GM21529 (cell line): ENCODE data around the gene EIF5AL1.
"Not testable (repeated sequence)": the region's sequence is repeated elsewhere in the genome, so short reads cannot be mapped to it uniquely, and the experiment has no call there.

Source experiments
- ATAC-seq: cut with Tn5 transposase; IDR thresholded peaks from one replicate; pipeline ENCODE4 v1.9.1; 2021; ENCODE audit not compliant: unreplicated experiment

Gene EIF5AL1

DNA sequence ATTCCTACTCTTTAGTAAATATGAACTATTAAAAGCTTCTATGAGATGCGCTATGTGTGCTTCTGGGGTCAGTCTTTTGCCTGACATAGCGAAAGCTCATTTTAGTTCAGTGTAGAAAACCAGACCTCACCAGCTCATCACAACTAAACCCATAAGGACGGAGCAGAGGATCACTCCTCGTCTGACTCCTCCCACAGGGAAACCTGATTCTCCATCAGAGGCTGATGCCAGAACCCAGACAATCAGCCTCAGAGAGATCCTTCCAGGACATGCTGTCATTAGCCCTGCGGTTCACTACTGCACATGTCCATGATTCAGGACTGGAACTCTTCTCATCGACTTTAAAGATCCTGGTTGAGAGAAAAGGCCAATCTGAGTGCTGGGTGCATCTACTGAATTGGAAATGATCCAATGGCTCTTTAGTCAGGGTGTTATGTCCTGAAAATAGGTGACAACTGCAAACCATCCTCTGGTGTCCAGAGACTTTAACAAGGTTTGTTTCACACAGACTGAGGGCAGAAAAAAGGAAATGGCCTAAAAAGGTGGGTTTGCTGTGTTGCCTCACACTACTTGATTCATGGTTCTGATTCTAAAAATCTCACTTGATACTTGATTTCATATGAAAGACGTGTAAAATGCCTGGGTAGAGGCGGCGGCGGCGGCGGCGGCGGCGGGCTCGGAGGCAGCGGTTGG is at the start of gene EIF5AL1:
EIF5AL1 (plus strand) TSS at position 643 of the 693 bp plus-strand sequence. CDS start 117 bp downstream, outside the sequence.
- ATAC-seq = not testable (repeated sequence)

DNA sequence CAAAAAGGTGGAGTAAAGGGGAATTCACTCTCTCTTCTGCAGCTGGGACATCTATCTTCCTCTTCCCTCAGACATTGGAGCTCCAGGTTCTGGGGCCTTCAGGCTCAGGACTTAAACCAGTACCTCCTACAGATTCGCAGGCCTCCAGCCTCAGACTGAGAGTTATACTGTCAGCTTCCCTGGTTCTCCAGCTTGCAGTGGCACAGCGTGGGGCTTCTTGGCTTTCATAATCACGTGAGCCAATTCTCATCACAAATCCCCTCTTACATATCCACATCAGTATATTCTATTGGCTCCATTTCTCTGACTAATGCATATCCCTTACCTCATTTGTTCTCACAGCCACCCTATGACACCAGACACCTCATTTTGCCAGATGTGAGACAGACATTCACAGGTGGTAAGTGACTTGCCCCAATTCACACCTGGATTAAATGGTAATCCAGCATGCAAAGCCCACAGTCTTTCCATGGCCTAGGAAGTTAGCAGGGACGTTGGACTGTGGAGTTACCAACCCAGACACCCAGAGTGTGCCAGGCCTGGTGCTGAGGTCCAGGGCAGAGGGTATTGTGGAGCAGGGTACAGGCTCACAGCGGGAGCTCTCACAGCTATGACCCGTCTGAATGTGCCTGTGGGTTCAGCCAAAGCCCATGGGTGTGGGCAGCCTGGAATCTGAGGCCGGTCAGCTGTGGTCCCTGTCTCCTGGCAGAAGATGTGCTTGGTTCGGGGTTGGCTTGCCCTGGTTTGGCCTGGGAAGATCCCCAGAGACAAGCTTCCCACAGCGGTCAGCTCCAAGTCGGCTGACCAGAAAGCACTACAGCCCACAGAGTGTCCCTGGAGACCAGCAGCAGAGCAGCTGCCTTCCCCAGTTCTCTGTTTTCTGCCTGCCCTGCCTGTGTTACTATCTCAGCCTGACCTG is 48.5 kb upstream of the EIF5AL1 start:
- ATAC-seq = no peak

DNA sequence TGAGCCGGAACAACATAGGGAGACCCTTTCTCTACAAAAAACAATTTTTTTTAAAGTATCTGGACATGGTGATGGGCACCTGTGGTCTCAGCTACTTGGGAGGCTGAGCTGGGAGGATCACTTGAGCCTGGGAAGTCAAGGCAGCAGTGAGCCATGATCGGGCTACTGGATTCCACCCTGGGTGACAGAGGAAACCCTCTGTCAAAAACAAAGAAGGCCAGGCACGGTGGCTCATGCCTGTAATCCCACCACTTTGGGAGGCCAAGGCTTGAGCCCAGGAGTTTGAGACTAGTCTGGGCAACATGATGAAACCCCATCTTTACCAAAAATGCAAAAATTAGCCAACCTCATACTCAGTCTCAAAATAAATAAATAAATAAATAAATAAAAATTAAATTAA is 47.0 kb upstream of the EIF5AL1 start:
- no peak for ATAC-seq

DNA sequence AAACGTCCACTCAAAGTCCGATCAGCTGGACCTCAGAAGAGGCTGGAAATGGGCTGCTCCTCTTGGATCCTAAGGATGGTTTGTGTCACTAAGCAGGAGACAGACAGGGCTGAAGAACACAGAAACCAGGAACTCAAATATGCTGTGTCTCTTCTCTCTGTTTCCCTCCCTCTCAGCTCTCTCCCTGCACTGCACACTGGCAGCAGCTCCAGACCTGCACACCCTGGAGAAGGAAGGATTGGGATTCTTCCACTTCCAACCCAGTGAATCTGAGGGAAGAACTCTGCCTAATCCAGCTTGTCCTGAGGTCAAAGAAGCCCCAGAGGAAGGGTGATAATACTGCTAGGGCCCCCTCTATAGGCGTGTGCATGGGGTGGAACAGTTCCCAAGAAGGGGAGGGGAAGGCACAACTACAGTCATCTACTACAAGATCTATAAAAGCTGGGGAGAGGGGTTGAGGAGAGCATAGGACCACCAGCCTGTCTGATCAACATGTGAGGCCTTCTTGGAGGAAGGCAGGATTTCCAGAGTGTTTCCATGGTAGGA is 44.2 kb upstream of the EIF5AL1 start:
- ATAC-seq = no peak

DNA sequence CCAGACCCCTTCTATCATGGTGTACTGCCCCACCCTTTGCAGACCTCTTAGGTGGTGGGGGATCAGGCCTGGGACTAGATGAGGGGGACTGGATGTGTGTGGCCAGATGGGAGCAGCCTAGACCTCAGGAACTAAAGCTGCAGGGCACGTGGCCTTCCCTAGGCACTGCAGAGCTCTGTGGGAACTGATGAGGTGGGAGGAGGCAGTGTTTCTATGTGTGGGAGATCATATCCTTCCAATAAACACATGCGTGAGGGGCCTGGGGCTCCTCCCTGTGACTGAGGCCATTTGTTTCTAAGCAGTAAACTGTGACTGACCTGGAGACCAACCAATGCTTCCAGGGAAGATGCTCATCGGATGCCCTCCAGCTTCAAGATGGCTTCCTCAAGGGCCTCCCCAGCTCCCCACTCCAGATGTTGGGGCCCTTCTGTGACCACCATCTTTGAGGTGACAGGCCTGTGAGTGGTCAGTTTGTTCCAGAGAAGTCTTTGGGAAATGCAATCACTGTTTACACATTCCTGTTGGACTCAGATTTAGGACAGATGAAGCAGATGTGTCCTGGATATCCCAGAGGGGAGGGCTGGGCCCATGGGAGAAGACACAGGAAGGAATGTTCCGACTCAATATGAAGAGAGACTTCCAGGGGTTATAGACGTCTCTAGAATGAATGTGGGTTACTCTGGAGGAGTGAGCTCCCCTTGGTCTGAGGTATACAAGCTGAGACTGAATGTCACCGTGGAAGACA is 43.3 kb upstream of the EIF5AL1 start:
- ATAC-seq = no peak

DNA sequence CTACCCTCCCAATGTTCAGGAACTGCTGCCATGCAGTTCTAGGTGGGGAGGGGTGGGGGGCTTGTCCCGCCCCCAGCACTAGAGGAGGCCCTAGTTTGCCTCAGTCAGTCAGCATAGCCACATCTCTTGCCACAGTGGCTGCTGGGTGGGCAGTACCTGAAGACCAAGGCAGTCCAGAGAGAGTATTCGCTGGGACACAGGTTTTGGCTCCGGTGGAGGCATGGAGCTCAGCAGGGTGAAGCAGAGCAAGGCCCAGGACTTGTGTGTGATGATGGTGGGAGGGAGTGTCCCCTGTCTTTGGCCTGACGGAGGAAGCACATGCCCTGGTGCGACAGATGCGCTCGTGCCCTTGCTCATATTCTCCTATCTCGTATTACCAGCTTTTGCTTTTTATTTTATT is 42.2 kb upstream of the EIF5AL1 start:
- no peak for ATAC-seq

DNA sequence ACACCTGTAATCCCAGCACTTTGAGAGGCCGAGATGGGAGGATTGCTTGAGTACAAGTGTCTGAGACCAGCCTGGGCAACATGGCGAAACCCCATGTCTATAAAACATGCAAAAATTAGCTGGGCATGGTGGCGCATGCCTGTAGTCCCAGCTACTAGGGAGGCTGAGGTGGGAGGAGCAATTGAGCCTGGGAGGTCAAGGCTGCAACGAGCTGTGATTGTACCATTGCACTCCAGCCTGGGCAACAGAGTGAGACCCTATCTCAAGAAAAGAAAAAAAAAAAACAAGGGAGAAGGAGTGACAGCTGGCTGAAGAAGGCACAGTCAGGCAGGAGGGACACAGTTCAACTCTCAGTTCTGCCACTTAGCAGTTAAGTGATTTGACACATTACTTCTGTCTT is 40.6 kb upstream of the EIF5AL1 start:
- ATAC-seq = no peak

DNA sequence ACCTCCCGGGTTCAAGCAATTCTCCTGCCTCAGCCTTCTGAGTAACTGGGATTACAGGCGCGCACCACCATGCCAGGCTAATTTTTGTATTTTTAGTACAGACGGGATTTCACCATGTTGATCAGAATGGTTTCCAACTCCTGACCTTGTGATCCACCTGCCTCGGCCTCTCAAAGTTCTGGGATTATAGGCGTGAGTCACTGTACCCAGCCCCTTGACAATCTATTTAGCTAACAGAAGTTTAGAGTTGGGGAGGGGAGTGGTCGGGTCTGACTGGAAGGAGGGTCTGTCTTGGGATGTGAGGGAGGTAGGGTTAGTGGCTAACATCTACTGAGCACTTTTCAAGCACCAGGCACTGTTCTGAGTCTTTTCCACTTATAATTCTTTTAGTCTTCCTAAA is 39.9 kb upstream of the EIF5AL1 start:
- ATAC-seq = no peak

DNA sequence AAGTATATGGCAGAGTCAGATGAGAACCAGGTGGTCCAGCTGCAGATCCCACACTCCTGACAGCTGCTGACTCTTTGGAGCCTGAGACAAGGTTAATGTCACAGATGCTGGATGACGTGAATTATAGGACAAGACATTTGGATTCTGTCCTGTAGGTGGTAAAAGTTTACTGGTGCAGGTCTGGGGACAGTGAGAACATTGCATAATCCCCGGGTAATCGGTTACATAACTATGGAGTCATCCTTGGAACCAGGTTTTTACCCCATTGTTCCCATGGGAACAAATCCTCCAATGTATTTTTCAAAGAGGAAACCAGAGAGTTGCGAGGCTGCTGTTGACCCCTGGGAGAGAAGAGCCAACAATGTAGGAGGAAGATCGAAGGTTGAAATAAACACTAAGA is 39.4 kb upstream of the EIF5AL1 start:
- no peak for ATAC-seq

DNA sequence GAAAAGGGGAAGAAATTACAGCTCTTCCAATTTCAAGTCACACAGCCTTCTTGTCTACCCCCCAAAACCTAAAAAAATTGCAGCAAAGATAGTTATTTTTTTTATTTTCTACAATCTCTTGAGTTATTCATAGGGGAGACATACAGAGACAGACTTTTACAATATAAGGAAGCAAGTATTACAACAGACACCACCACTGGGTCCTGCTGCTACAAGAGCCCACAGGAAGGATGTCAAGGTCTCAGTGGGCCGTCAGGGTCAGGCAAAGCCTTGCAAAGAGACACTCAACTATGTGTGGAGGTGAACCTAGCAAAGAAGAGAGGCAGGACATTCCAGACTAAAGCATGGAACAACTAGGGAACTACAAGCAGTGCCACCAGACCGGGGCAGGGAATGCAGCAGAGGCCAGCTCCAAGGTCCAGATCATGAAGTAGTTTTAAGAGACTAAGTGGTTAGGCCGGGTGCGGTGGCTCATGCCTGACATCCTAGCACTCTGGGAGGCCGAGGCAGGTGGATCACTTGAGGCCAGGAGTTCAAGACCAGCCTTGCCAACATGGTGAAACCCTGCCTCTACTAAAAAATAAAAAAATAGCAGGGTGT is 38.7 kb upstream of the EIF5AL1 start:
- no peak for ATAC-seq

DNA sequence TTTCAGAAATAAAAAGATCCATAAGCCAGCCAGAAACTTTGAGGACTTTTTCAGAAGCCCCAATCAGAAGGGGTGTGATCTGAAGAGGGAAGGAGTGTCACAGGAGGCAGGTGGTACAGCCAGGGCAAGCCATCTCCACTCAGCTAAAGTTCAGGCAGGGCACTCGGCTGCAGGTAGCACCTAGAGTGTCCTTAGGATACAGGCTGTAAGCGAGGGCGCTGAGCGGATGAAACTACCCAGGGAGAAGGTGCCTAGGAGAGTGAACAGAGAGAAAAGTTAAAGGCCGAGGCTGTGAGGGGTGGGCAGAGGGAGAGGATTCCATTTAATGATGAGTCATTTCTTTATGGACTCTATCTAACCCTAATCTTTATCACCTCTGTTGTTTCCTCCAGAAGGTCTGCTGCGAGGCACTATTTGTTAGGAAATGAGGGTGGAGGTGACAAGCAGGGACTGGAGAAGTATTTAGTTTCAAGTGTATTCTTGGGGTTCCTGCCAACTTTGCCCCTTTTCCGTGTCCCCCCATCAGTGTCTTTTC is 37.1 kb upstream of the EIF5AL1 start:
- ATAC-seq = no peak

DNA sequence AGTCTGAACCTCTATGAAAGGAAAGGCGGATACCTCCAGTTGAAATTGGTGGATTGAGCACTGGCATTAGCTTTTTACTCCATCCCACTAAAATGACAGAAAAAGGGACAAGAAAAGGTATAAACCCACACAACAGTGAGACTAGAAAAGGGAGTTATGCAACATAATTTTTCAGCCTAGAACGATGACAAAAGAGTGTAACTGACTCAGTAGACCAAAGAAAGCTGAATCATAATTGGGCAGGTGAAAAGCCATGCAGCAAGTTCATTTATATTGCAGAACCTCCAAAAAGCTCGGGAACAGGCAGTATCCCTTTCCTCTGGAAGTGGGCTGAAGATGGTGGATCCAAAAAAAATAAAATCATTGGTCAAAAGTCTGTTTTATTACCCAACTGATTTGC is 36.5 kb upstream of the EIF5AL1 start:
- no peak for ATAC-seq

DNA sequence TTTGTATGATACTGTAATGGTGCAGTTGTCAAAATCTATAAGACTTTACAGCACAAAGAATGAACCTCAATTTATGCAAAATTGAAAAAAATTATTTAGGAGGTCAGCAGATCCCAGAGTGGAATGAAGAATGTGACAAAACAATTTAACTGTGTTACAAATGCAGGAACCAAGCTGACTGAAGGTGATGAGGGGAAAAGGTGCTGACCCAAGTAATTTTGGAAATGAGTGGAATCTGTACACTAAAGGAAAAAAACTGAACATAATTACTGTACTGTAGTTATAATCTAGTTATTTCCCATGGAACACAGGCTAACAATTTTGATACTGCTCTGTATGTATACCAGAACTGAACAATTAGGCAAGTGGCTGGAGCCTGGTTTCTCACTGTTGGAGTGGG is 35.7 kb upstream of the EIF5AL1 start:
- ATAC-seq = no peak

DNA sequence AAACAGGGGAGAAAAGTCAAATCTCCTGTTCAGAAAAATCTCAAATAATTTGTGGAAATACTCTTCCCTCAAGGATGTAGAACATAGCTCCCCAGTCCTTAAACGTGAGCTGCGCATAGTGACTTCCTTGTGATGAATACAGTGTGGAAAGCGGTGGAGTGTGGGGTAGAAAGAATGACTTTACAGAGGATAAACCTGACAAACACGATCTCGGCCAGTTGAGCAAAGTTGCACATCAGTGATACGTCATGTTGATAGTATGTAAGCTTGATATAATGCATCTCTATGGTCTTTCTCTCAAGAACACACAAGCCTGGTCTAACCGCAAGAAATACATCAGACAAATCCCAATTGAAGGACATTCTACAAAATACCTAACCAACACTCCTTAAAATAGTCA is 34.9 kb upstream of the EIF5AL1 start:
- ATAC-seq = no peak

DNA sequence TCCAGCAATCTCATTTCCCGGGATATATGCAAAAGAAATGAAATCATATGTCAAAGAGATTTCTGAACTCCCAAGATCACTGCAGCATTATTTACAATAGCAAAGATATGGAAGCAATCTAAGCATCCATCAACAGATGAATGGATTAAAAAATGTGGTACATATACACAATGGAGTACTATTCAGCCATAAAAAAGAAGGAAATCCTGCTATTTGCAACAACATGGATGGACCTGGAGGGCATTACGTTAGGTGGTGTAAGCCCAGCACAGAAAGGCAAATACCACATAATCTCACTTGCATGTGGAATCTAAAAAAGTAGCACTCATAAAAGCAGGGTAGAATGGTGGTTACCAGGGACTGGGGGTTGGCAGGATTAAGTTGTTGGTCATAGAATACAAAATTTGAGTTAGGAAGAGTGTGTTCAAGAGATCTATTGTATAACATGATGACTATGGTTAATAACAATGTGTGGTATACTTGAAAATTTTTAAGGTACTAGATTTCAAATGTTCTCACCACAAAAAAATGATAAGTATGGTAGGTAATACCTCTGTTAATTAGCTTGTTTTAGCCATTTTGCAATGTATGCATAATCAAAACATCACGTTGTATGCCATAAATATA is 32.9 kb upstream of the EIF5AL1 start:
- no peak for ATAC-seq

DNA sequence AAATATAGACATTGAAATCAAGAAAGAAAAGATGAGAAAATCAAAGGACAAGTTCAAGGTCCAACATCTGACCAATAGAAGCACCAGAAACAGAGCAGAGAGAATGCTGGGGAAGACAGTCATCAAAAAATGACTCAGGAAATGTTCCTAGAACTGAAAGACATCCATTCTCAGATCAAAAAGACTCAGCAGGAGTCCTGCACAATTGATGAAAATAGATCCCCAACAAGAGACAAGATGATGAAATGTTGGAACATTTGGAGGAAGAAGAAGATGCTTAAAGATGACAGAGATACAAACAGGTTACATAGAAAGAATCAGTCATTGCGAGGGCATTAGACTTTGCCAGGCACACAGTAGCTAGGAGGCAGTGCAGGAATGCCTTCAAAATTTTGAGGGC is 30.0 kb upstream of the EIF5AL1 start:
- ATAC-seq = no peak

DNA sequence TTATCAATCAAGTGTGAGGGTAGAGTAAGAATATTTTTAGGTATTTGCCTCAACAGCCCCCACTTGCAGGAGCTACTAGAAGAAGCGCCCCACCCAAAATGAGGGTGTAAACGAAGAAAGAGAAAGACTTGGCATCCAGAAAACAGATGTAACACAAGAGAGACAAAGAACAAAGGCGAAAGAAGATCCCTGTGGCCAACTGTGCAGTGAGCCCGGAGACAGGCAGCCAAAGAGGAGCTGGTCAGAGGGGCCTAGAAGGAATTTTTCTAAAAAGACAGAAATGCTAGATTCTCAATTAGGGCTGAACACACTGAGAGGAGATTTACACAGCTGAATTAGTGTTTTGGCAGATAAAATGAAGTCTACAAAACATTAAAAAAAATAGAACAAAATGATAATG is 29.6 kb upstream of the EIF5AL1 start:
- ATAC-seq = no peak

DNA sequence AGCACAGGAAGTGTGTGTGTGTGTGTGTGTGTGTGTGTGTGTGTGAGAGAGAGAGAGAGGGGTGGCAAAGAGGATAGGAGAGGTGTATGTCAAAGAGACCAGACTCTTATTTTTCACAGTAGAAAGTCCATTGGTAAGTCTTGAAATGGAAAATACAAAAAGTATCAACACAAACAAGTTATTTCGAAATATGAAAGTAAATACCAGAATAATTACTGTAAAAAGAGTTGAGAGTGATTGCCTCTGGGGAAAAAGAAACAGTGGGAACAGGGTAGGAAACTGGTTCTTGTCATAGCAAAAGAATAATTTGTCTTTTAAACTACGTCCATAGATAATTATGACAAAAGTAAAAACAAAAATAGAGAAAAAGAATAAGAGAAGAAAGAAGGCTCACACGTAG is 29.0 kb upstream of the EIF5AL1 start:
- ATAC-seq = no peak

DNA sequence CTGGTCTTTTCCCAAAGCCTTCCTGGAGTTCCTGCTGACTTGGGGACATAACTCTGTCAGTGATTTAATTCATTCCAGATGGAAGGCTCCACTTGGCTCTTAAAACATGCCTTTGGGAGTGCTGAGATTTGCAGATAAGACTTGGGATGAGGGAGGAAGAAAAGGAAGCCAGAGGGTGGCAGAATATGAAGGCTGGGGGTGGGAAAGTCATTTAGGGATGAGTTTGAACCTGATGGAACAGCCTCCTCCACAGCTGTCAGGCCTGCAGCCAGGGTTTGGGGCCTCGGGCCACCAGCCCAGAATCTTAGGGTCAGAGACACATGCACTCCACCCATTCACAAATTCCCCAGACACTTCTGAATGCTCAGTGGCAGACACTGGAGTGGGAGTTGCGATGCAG is 28.4 kb upstream of the EIF5AL1 start:
- no peak for ATAC-seq

DNA sequence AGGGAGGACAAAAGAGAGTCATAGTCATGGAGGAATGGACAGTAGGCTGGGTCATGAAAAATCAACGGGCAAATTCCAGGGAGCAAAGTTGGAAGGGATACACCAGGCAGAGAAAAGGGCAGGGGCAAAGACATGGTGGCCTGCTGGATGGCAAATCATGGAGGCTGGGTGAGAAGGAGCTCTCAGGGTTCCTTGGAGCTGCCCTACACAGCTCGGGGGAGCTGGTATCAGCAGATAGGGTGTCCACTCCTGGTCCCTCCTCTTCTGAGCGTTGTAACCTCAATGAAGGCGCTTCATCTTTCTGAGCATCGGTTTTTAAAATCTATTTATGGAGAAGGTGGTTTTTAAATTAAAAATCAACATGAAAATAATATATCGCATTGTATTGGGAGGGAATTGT is 27.9 kb upstream of the EIF5AL1 start:
- ATAC-seq = no peak
